ENCODE results near the gene PDPK1. TPM values are rescaled to one million over a fixed set of nuclear protein-coding genes. Genes with fewer than 3 reads are reported as not detected.

PDPK1 gene
- total and polyA plus RNA-seq, 11 donors: 12.3 to 54.1 (median 35.7) TPM

DNA sequence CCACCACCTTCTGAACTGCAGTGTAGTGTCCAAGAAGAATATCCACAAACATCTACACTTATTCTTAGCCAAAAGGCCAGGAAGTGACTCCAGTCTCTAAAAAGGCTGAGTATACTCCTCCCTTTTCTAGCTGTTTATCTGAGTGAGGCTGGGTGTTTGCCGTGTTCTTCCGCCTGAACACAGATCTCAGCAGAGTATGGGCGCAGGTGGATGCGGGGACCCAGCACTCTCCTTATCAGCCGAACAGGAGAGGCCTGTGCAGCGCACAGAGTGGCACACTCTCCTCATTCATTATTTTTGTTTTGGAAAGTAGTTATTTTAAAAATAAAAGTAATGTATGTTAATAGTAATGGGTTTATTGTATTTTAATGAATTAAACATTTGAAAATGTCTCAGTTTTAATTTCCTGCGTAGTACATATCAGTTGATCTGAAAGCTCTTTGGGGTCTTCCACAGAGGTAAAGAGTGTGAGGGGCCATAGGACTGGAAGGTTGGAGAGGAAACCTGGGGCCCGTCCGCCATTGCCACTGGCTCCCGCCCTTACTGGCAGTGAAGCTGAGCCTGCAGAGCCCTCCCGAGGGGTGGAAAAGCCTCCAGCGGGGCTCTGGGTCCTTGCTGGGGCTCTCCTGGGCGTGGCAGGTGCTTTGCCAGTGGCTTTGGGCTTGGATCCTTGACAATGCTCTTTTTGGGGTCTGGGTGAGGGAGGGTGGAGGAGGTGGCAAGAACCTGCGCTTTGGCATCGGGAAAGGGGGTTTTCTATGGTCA lies 53.8 kb downstream of the PDPK1 start:
- no peak for TF ChIP-seq POLR2A (IDR thresholded peaks at IDR 0.05)
- TF ChIP-seq, protein P1, sequence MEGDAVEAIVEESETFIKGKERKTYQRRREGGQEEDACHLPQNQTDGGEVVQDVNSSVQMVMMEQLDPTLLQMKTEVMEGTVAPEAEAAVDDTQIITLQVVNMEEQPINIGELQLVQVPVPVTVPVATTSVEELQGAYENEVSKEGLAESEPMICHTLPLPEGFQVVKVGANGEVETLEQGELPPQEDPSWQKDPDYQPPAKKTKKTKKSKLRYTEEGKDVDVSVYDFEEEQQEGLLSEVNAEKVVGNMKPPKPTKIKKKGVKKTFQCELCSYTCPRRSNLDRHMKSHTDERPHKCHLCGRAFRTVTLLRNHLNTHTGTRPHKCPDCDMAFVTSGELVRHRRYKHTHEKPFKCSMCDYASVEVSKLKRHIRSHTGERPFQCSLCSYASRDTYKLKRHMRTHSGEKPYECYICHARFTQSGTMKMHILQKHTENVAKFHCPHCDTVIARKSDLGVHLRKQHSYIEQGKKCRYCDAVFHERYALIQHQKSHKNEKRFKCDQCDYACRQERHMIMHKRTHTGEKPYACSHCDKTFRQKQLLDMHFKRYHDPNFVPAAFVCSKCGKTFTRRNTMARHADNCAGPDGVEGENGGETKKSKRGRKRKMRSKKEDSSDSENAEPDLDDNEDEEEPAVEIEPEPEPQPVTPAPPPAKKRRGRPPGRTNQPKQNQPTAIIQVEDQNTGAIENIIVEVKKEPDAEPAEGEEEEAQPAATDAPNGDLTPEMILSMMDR (IDR thresholded peaks at IDR 0.05): no peak
- 93 to 95% (median 95%) methylated on average over 15 of the region's 15 CpGs for WGBS, 4 donors
- no peaks in the 10 kb centered on the region for H3K9me3 ChIP-seq
- ATAC-seq (no peak), DNase-seq (peak in 1 of 5 donors; percentile 4)
- no peak overlapping the region for H3K4me3 ChIP-seq
- H3K27ac ChIP-seq: no peak overlapping the region
- H3K4me1 ChIP-seq: peaks cover 0 to 15% (median 0%) of the 10 kb centered on the region in 12 donors
- intact Hi-C loops (cut with DNase I): no loop called here
- no peaks in the 10 kb centered on the region for H3K27me3 ChIP-seq
- H3K36me3 ChIP-seq: peaks cover 0 to 89% (median 65%) of the 10 kb centered on the region in 9 donors

DNA sequence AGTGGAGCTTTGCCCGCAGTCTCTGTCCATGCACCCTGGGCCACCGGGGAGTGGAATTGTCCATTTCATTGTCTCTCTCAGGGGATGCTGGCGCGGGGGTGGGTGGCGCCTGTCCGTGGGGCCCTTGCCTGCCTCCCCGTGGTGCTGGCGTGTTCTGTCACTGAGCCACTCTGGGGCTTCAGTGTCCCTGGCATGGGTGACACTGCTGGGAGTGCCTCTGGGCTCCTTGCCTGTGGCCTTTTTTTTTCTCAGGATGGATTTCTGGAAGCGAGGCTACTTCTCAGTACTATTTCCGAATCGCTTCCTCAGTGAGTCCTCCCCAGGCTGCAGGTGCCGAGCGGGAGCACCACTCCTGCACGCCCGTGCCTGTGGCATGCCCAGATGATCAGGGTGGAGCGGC lies 55.0 kb downstream of the PDPK1 start:
- Histone ChIP-seq H3K27ac (no peak overlapping the region), H3K4me1 (peaks cover 0 to 15% (median 0%) of the 10 kb centered on the region in 12 donors), H3K36me3 (peaks cover 0 to 89% (median 65%) of the 10 kb centered on the region in 9 donors), H3K27me3 (no peaks in the 10 kb centered on the region), H3K4me3 (no peak overlapping the region), H3K9me3 (no peaks in the 10 kb centered on the region)
- TF ChIP-seq POLR2A (IDR thresholded peaks at IDR 0.05): no peak
- TF ChIP-seq, protein P1 (IDR thresholded peaks at IDR 0.05): no peak
- intact Hi-C loops (cut with DNase I): no loop called here
- WGBS, 4 donors: 78 to 90% (median 85%) methylated on average over 13 to 16 of the region's 16 CpGs
- DNase-seq (peak in 1 of 5 donors; percentile 6), ATAC-seq (peak in 2 of 4 donors; percentile 3 to 12)

DNA sequence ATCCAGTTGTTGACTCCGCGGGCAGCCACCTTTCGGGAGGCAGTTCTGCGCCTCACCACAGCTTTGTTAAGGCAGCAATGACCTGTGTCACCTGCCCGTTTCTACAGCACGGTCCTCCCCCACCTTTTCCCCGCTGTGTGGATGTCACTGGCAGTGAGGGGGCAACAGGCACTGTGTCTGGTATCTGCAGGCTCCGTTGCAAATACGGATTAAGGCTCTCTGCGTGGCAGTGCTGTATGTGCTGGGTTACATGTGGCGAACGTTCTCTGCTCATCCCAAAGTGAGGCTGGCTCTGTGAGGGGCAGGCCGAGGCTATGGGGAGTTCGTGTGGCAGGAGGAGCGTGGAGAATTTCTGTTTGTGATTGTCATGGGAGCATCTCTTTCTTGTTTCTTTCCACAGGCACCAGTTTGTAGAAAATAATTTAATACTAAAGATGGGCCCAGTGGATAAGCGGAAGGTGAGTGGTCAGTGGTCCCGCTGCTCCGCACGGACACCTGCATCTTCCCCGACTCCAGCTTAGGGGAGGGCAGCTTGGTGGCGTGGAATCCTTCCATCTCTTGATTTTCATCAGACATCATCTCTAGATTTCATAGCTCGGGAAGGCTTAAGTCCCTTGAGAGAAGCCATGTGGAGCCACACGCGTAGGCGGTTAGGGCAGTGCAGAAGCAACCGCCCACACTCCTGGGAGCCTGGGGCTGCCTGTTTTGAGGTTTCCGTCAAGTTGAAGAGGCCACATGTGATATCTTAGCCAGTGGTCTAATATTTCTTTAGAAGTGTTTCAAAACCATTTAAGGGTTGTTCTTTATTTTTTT lies 57.8 kb downstream of the PDPK1 start:
- Histone ChIP-seq H3K4me3 (no peak overlapping the region), H3K27ac (no peak overlapping the region), H3K27me3 (no peaks in the 10 kb centered on the region), H3K36me3 (peaks cover 0 to 75% (median 49%) of the 10 kb centered on the region in 9 donors), H3K9me3 (no peaks in the 10 kb centered on the region), H3K4me1 (peaks cover 0 to 15% (median 0%) of the 10 kb centered on the region in 12 donors)
- DNase-seq (peak in 1 of 5 donors; percentile 4), ATAC-seq (no peak)
- TF ChIP-seq, protein P1 (IDR thresholded peaks at IDR 0.05): no peak
- TF ChIP-seq POLR2A (IDR thresholded peaks at IDR 0.05): no peak
- intact Hi-C loops (cut with DNase I): no loop called here
- 85 to 89% (median 88%) methylated on average over 27 of the region's 27 CpGs for WGBS, 4 donors

All from heart left ventricle (tissue), 16 donors.